Measurements from ENCODE around the gene USP36. TPM values are rescaled to one million over a fixed set of nuclear protein-coding genes. Genes with fewer than 3 reads are reported as not detected.
"Not testable (repeated sequence)": the region's sequence is repeated elsewhere in the genome, so short reads cannot be mapped to it uniquely, and the experiment has no call there.

Gene USP36
- total and polyA plus RNA-seq, 4 donors, result 8.0 to 20.7 (median 10.5) TPM

DNA sequence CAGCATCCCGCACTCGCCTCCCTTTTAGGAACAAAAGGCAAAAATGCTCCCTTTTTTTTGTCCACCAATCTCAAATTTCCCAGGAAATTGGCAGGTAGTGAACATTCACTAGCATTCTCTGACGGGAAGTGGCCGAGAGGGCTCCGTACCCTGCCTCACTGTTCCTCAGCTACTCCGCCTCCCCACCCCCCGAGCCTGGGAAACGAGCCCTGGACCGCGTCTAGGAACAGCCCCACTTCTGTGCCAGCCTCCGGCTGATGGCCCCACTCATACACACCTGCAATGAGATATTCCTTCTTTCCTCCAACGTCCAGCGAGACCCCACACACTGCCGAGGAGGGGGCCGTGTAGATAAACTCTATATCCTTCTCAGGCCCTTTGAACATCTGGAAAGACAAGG lies 30.0 kb upstream of the USP36 start:
- peaks cover 0 to 4% (median under 1%) of the 10 kb centered on the region in 4 donors for H3K4me1 ChIP-seq (ENCODE audit: control insufficient read depth in 4 of 4, insufficient read depth in 4 of 4, low read length in 3 of 4)
- TF ChIP-seq TAF1 (conservative IDR thresholded peaks at IDR 0.05), result no peak
- TF ChIP-seq ATF3 (IDR thresholded peaks at IDR 0.05), result no peak
- TF ChIP-seq MAX (IDR thresholded peaks at IDR 0.05), result no peak
- TF ChIP-seq RXRA (IDR thresholded peaks at IDR 0.05), result no peak
- no peaks in the 10 kb centered on the region for H3K36me3 ChIP-seq (ENCODE audit: control insufficient read depth in 4 of 4, insufficient read depth in 3 of 4, low read depth in 1 of 4, low read length in 3 of 4)
- no peak overlapping the region for H3K4me3 ChIP-seq (ENCODE audit: low read depth in 1 of 3, low read length in 3 of 3)
- no peaks in the 10 kb centered on the region for H3K27me3 ChIP-seq (ENCODE audit: control insufficient read depth in 4 of 4, insufficient read depth in 4 of 4, low read length in 3 of 4)
- H3K9ac ChIP-seq (ENCODE audit: low read depth in 1 of 2, low read length in 2 of 2), result no peak overlapping the region
- DNase-seq (ENCODE audit: low spot score), result no peak
- no peaks in the 10 kb centered on the region for H3K9me3 ChIP-seq (ENCODE audit: control insufficient read depth in 4 of 4, low read length in 3 of 4)
- WGBS, result 85% methylated on average over 15 of the region's 15 CpGs
- no peak overlapping the region for H3K27ac ChIP-seq (ENCODE audit: low read depth in 1 of 2, low read length in 2 of 2)

DNA sequence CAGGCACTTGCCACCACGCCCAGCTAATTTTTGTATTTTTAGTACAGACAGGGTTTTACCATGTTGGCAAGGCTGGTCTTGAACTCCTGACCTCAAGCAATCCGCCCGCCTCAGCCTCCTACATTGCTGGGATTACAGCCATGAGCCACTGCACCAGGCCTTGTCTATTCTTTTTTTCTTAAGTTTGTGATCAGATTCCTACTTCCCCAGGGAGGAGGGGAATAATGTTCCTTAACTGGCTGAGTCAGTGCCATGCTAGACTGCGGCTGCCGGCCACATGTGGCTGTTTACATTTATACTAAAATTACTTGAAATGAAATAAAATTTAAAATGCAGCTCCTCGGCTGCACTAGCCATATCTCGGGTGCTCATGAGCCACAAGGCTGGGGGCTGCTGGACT lies 27.8 kb upstream of the USP36 start:
- Histone ChIP-seq H3K9ac (ENCODE audit: low read depth in 1 of 2, low read length in 2 of 2) (no peak overlapping the region), H3K4me1 (ENCODE audit: control insufficient read depth in 4 of 4, insufficient read depth in 4 of 4, low read length in 3 of 4) (peaks cover 0 to 4% (median 1%) of the 10 kb centered on the region in 4 donors), H3K27ac (ENCODE audit: low read depth in 1 of 2, low read length in 2 of 2) (no peak overlapping the region), H3K27me3 (ENCODE audit: control insufficient read depth in 4 of 4, insufficient read depth in 4 of 4, low read length in 3 of 4) (no peaks in the 10 kb centered on the region), H3K36me3 (ENCODE audit: control insufficient read depth in 4 of 4, insufficient read depth in 3 of 4, low read depth in 1 of 4, low read length in 3 of 4) (no peaks in the 10 kb centered on the region), H3K9me3 (ENCODE audit: control insufficient read depth in 4 of 4, low read length in 3 of 4) (no peaks in the 10 kb centered on the region), H3K4me3 (ENCODE audit: low read depth in 1 of 3, low read length in 3 of 3) (no peak overlapping the region)
- TF ChIP-seq ATF3 (IDR thresholded peaks at IDR 0.05), result no peak
- TF ChIP-seq FOXA2 (IDR thresholded peaks at IDR 0.05), result no peak
- no peak for TF ChIP-seq HNF4A (conservative IDR thresholded peaks at IDR 0.05)
- TF ChIP-seq RAD21 (IDR thresholded peaks at IDR 0.05), result no peak
- no peak for TF ChIP-seq RXRA (IDR thresholded peaks at IDR 0.05)
- TF ChIP-seq GABPA (IDR thresholded peaks at IDR 0.05 in 1 of 2, conservative IDR thresholded peaks at IDR 0.05 in 1 of 2), result no peak
- no peak for TF ChIP-seq EGR1 (IDR thresholded peaks at IDR 0.05; ENCODE audit: low read depth in 2 of 2)
- no peak for DNase-seq (ENCODE audit: low spot score)
- WGBS, result 79% methylated on average over 7 of the region's 7 CpGs

- not testable (repeated sequence) for H3K27ac ChIP-seq (ENCODE audit: low read depth in 1 of 2, low read length in 2 of 2); H3K4me3 ChIP-seq (ENCODE audit: low read depth in 1 of 3, low read length in 3 of 3); DNase-seq (ENCODE audit: low spot score); H3K36me3 ChIP-seq (ENCODE audit: control insufficient read depth in 4 of 4, insufficient read depth in 3 of 4, low read depth in 1 of 4, low read length in 3 of 4); H3K9me3 ChIP-seq (ENCODE audit: control insufficient read depth in 4 of 4, low read length in 3 of 4); H3K9ac ChIP-seq (ENCODE audit: low read depth in 1 of 2, low read length in 2 of 2); H3K27me3 ChIP-seq (ENCODE audit: control insufficient read depth in 4 of 4, insufficient read depth in 4 of 4, low read length in 3 of 4); H3K4me1 ChIP-seq (ENCODE audit: control insufficient read depth in 4 of 4, insufficient read depth in 4 of 4, low read length in 3 of 4)
- WGBS, result 86% methylated on average over 3 of the region's 3 CpGs
These were observed 26.4 kb upstream of the USP36 start for GRCh38 chr17:78867046-78867445.

- 19% methylated on average over 19 of the region's 19 CpGs for WGBS
- H3K4me3 ChIP-seq (ENCODE audit: low read depth in 1 of 3, low read length in 3 of 3), result no peak overlapping the region
- no peaks in the 10 kb centered on the region for H3K27me3 ChIP-seq (ENCODE audit: control insufficient read depth in 4 of 4, insufficient read depth in 4 of 4, low read length in 3 of 4)
- H3K4me1 ChIP-seq (ENCODE audit: control insufficient read depth in 4 of 4, insufficient read depth in 4 of 4, low read length in 3 of 4), result peaks cover 0 to 4% (median 1%) of the 10 kb centered on the region in 4 donors
- H3K9me3 ChIP-seq (ENCODE audit: control insufficient read depth in 4 of 4, low read length in 3 of 4), result no peaks in the 10 kb centered on the region
- no peak overlapping the region for H3K27ac ChIP-seq (ENCODE audit: low read depth in 1 of 2, low read length in 2 of 2)
- no peaks in the 10 kb centered on the region for H3K36me3 ChIP-seq (ENCODE audit: control insufficient read depth in 4 of 4, insufficient read depth in 3 of 4, low read depth in 1 of 4, low read length in 3 of 4)
- peak; percentile 80 for DNase-seq (ENCODE audit: low spot score)
- no peak overlapping the region for H3K9ac ChIP-seq (ENCODE audit: low read depth in 1 of 2, low read length in 2 of 2)
- TF ChIP-seq YY1 (IDR thresholded peaks at IDR 0.05), result peak; percentile 53
- peak; percentile 91 to 93 for TF ChIP-seq RAD21 (IDR thresholded peaks at IDR 0.05)
- TF ChIP-seq, protein P1, sequence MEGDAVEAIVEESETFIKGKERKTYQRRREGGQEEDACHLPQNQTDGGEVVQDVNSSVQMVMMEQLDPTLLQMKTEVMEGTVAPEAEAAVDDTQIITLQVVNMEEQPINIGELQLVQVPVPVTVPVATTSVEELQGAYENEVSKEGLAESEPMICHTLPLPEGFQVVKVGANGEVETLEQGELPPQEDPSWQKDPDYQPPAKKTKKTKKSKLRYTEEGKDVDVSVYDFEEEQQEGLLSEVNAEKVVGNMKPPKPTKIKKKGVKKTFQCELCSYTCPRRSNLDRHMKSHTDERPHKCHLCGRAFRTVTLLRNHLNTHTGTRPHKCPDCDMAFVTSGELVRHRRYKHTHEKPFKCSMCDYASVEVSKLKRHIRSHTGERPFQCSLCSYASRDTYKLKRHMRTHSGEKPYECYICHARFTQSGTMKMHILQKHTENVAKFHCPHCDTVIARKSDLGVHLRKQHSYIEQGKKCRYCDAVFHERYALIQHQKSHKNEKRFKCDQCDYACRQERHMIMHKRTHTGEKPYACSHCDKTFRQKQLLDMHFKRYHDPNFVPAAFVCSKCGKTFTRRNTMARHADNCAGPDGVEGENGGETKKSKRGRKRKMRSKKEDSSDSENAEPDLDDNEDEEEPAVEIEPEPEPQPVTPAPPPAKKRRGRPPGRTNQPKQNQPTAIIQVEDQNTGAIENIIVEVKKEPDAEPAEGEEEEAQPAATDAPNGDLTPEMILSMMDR (IDR thresholded peaks at IDR 0.05; ENCODE audit: low read depth, low read length, missing input control), result peak; percentile 97
- TF ChIP-seq FOXA1 (IDR thresholded peaks at IDR 0.05), result no peak
- no peak for TF ChIP-seq FOXA2 (IDR thresholded peaks at IDR 0.05)
- no peak for TF ChIP-seq ATF3 (IDR thresholded peaks at IDR 0.05)
- peak; percentile 53 to 55 for TF ChIP-seq HNF4A (conservative IDR thresholded peaks at IDR 0.05)
- TF ChIP-seq, protein P2, sequence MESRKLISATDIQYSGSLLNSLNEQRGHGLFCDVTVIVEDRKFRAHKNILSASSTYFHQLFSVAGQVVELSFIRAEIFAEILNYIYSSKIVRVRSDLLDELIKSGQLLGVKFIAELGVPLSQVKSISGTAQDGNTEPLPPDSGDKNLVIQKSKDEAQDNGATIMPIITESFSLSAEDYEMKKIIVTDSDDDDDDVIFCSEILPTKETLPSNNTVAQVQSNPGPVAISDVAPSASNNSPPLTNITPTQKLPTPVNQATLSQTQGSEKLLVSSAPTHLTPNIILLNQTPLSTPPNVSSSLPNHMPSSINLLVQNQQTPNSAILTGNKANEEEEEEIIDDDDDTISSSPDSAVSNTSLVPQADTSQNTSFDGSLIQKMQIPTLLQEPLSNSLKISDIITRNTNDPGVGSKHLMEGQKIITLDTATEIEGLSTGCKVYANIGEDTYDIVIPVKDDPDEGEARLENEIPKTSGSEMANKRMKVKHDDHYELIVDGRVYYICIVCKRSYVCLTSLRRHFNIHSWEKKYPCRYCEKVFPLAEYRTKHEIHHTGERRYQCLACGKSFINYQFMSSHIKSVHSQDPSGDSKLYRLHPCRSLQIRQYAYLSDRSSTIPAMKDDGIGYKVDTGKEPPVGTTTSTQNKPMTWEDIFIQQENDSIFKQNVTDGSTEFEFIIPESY (IDR thresholded peaks at IDR 0.05), result no peak
These were observed 25.2 kb upstream of the USP36 start for GRCh38 chr17:78865682-78866390.
